Measurements from ENCODE around the gene SGCD. TPM values are rescaled to one million over a fixed set of nuclear protein-coding genes. Genes with fewer than 3 reads are reported as not detected.

The SGCD gene
- total and polyA plus RNA-seq, 12 donors = 1.0 to 30.4 (median 9.4) TPM

- intact Hi-C loops (cut with DNase I) = no loop called here
Observed at GRCh38 chr5:156431956-156432829, 105.2 kb downstream of the SGCD start.

GRCh38 chr5:156432830-156433105 lies 105.8 kb downstream of the SGCD start:
- no peaks in the 10 kb centered on the region for H3K9me3 ChIP-seq (replicated peaks in 1 of 3)
- H3K4me3 ChIP-seq = no peak overlapping the region
- no peaks in the 10 kb centered on the region for H3K4me1 ChIP-seq (replicated peaks in 1 of 2)
- H3K36me3 ChIP-seq (replicated peaks in 1 of 2) = no peaks in the 10 kb centered on the region
- no peak for DNase-seq
- H3K27me3 ChIP-seq = no peaks in the 10 kb centered on the region
- 73 to 92% (median 92%) methylated on average over 1 of the region's 1 CpG; no CpG with 5 or more reads in 1 of the 4 donors for WGBS, 4 donors
- no peak overlapping the region for H3K27ac ChIP-seq
- intact Hi-C loops (cut with DNase I) = no loop called here
- TF ChIP-seq POLR2A (IDR thresholded peaks at IDR 0.05) = no peak
- TF ChIP-seq, protein P1, sequence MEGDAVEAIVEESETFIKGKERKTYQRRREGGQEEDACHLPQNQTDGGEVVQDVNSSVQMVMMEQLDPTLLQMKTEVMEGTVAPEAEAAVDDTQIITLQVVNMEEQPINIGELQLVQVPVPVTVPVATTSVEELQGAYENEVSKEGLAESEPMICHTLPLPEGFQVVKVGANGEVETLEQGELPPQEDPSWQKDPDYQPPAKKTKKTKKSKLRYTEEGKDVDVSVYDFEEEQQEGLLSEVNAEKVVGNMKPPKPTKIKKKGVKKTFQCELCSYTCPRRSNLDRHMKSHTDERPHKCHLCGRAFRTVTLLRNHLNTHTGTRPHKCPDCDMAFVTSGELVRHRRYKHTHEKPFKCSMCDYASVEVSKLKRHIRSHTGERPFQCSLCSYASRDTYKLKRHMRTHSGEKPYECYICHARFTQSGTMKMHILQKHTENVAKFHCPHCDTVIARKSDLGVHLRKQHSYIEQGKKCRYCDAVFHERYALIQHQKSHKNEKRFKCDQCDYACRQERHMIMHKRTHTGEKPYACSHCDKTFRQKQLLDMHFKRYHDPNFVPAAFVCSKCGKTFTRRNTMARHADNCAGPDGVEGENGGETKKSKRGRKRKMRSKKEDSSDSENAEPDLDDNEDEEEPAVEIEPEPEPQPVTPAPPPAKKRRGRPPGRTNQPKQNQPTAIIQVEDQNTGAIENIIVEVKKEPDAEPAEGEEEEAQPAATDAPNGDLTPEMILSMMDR (IDR thresholded peaks at IDR 0.05) = no peak

More at GRCh38 chr5:156431956-156432829, 105.2 kb downstream of the SGCD start:
- Histone ChIP-seq H3K36me3 (replicated peaks in 1 of 2) (no peaks in the 10 kb centered on the region), H3K4me3 (no peak overlapping the region), H3K27me3 (no peaks in the 10 kb centered on the region), H3K9me3 (replicated peaks in 1 of 3) (no peaks in the 10 kb centered on the region), H3K4me1 (replicated peaks in 1 of 2) (no peaks in the 10 kb centered on the region), H3K27ac (no peak overlapping the region)
- TF ChIP-seq POLR2A (IDR thresholded peaks at IDR 0.05) = no peak
- TF ChIP-seq, protein P1 (IDR thresholded peaks at IDR 0.05) = no peak
- DNase-seq = no peak
- WGBS, 4 donors = 94 to 95% (median 95%) methylated on average over 8 to 9 of the region's 9 CpGs

DNA sequence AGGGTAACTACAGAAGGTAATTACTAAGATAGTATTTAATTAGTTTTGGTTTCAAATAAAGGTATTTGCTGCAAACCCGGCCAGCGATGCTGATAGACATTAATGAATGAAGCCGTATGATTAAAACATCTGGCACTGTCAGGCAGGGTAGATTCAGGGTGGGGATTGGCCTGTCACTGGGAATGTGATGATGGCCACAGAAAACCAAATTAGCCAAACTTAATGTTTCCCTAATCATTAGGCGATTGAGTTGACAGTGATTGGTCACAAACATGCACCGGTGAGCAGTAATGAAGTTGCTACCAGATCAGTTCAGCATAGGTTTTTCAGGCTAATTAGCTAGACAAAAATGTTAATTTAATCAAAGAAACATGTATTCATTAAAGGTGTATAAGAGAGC lies 107.5 kb downstream of the SGCD start:
- no peak for TF ChIP-seq POLR2A (IDR thresholded peaks at IDR 0.05)
- TF ChIP-seq, protein P1 (IDR thresholded peaks at IDR 0.05) = no peak

GRCh38 chr5:156435101-156435500 lies 108.1 kb downstream of the SGCD start:
- H3K9me3 ChIP-seq (replicated peaks in 1 of 3) = no peaks in the 10 kb centered on the region
- WGBS, 4 donors = 83 to 90% (median 88%) methylated on average over 3 of the region's 3 CpGs

More for the DNA sequence above, 107.5 kb downstream of the SGCD start:
- Histone ChIP-seq H3K27ac (no peak overlapping the region), H3K36me3 (replicated peaks in 1 of 2) (no peaks in the 10 kb centered on the region), H3K9me3 (replicated peaks in 1 of 3) (no peaks in the 10 kb centered on the region), H3K4me3 (no peak overlapping the region), H3K27me3 (no peaks in the 10 kb centered on the region), H3K4me1 (replicated peaks in 1 of 2) (no peaks in the 10 kb centered on the region)
- intact Hi-C loops (cut with DNase I) = no loop called here
- DNase-seq = no peak
- 94 to 96% (median 95%) methylated on average over 5 of the region's 5 CpGs for WGBS, 4 donors

More at GRCh38 chr5:156435101-156435500, 108.1 kb downstream of the SGCD start:
- no peak overlapping the region for H3K4me3 ChIP-seq
- H3K36me3 ChIP-seq (replicated peaks in 1 of 2) = no peaks in the 10 kb centered on the region
- TF ChIP-seq POLR2A (IDR thresholded peaks at IDR 0.05) = no peak
- TF ChIP-seq, protein P1 (IDR thresholded peaks at IDR 0.05) = no peak
- H3K27ac ChIP-seq = no peak overlapping the region
- intact Hi-C loops (cut with DNase I) = no loop called here
- no peak for DNase-seq
- no peaks in the 10 kb centered on the region for H3K27me3 ChIP-seq
- no peaks in the 10 kb centered on the region for H3K4me1 ChIP-seq (replicated peaks in 1 of 2)
